Ishikawa (cell line): ENCODE data around the gene CAVIN2.

Experiments used
- CREB1 ChIP-seq: IDR thresholded peaks from 2 replicates; pipeline ENCODE4 v1.6.1; 2012; ENCODE audit warnings: low read depth
- EGR1 ChIP-seq: IDR thresholded peaks from 2 replicates; pipeline ENCODE4 v1.6.1; 2012
- EP300 ChIP-seq: IDR thresholded peaks from 2 replicates; pipeline ENCODE4 v1.6.1; 2012; ENCODE audit warnings: borderline replicate concordance
- FOXM1 ChIP-seq: IDR thresholded peaks from 2 replicates; pipeline ENCODE4 v1.6.1; 2012; ENCODE audit warnings: low read depth, borderline replicate concordance
- RAD21 ChIP-seq: IDR thresholded peaks from 2 replicates; pipeline ENCODE4 v1.6.1; 2012; ENCODE audit warnings: low read depth
- TAF1 ChIP-seq: IDR thresholded peaks from 2 replicates; pipeline ENCODE4 v1.6.1; 2012; ENCODE audit warnings: low read depth, mild to moderate bottlenecking
- TCF12 ChIP-seq: IDR thresholded peaks from 2 replicates; pipeline ENCODE4 v1.6.1; 2012; ENCODE audit warnings: low read depth
- TF ChIP-seq, protein P1 (sequence below): IDR thresholded peaks from 2 replicates; pipeline ENCODE4 v1.6.1; 2012; ENCODE audit warnings: low read depth, mild to moderate bottlenecking
- TF ChIP-seq, protein P2 (sequence below): IDR thresholded peaks from 2 replicates; pipeline ENCODE4 v1.6.1; 2012
- TF ChIP-seq, protein P3 (sequence below): IDR thresholded peaks from 2 replicates; pipeline ENCODE4 v1.6.1; 2012

DNA sequence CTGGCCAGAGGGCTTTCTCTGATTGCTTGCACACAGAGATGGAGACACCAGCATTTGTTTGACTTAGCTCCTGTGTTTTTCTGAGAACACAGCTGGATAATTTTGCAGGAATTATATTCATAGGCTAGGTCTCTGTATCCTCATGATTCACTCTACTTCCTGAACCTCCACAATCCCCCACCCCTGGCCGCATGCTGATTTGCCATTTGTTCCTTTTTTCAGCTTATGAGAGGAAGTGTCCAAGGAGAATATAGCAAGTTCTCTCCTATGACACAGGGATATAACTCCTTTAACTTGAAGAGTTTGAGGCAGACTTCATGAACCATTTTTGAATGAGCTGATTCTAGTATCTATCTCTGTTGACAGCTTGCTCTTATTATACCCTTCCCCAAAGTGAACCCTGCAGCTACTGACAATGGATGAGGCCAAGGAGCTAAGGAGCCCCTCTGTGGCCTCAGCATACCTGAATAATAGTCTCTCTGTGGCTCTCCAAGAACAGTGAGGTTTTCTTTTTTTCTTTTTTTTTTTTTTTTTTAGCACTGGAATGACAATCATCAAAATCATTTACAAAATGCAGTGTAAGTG lies 15.4 kb downstream of the CAVIN2 start:
- TF ChIP-seq EP300: no peak
- TF ChIP-seq TAF1: no peak
- no peak for TF ChIP-seq FOXM1
- TF ChIP-seq, protein P1, sequence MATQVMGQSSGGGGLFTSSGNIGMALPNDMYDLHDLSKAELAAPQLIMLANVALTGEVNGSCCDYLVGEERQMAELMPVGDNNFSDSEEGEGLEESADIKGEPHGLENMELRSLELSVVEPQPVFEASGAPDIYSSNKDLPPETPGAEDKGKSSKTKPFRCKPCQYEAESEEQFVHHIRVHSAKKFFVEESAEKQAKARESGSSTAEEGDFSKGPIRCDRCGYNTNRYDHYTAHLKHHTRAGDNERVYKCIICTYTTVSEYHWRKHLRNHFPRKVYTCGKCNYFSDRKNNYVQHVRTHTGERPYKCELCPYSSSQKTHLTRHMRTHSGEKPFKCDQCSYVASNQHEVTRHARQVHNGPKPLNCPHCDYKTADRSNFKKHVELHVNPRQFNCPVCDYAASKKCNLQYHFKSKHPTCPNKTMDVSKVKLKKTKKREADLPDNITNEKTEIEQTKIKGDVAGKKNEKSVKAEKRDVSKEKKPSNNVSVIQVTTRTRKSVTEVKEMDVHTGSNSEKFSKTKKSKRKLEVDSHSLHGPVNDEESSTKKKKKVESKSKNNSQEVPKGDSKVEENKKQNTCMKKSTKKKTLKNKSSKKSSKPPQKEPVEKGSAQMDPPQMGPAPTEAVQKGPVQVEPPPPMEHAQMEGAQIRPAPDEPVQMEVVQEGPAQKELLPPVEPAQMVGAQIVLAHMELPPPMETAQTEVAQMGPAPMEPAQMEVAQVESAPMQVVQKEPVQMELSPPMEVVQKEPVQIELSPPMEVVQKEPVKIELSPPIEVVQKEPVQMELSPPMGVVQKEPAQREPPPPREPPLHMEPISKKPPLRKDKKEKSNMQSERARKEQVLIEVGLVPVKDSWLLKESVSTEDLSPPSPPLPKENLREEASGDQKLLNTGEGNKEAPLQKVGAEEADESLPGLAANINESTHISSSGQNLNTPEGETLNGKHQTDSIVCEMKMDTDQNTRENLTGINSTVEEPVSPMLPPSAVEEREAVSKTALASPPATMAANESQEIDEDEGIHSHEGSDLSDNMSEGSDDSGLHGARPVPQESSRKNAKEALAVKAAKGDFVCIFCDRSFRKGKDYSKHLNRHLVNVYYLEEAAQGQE: no peak
- TF ChIP-seq, protein P2, sequence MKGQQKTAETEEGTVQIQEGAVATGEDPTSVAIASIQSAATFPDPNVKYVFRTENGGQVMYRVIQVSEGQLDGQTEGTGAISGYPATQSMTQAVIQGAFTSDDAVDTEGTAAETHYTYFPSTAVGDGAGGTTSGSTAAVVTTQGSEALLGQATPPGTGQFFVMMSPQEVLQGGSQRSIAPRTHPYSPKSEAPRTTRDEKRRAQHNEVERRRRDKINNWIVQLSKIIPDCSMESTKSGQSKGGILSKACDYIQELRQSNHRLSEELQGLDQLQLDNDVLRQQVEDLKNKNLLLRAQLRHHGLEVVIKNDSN: no peak
- TF ChIP-seq, protein P3, sequence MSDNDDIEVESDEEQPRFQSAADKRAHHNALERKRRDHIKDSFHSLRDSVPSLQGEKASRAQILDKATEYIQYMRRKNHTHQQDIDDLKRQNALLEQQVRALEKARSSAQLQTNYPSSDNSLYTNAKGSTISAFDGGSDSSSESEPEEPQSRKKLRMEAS: no peak
- no peak for TF ChIP-seq TCF12
- no peak for TF ChIP-seq EGR1
- TF ChIP-seq CREB1: no peak
- TF ChIP-seq RAD21: no peak
